Measurements from ENCODE around the gene AIFM1.
A peak's percentile ranks its signal among the peaks of the same experiment; 100 is the strongest.

The AIFM1 gene

GRCh38 chrX:130165703-130166502 is at the start of gene AIFM1:
Gene AIFM1 (minus strand): TSS chrX:130165841. CDS start chrX:130165656, 185 bp downstream.
- peak; percentile 62 to 63 (median 62) for DNase-seq (ENCODE audit: low read depth in 3 of 3, low spot score in 1 of 3)

GRCh38 chrX:130213376-130213775 is 47.7 kb upstream of the AIFM1 start:
- DNase-seq (ENCODE audit: low read depth in 3 of 3, low spot score in 1 of 3) = no peak

GRCh38 chrX:130212371-130212770 is 46.7 kb upstream of the AIFM1 start:
- DNase-seq (ENCODE audit: low read depth in 3 of 3, low spot score in 1 of 3) = no peak

GRCh38 chrX:130211415-130212186 is 46.0 kb upstream of the AIFM1 start:
- no peak for DNase-seq (ENCODE audit: low read depth in 3 of 3, low spot score in 1 of 3)

- DNase-seq (ENCODE audit: low read depth in 3 of 3, low spot score in 1 of 3) = no peak
Observed at GRCh38 chrX:130204647-130205046, 39.0 kb upstream of the AIFM1 start.

GRCh38 chrX:130197464-130197863 is 31.8 kb upstream of the AIFM1 start:
- no peak for DNase-seq (ENCODE audit: low read depth in 3 of 3, low spot score in 1 of 3)

GRCh38 chrX:130196466-130196865 is 30.8 kb upstream of the AIFM1 start:
- no peak for DNase-seq (ENCODE audit: low read depth in 3 of 3, low spot score in 1 of 3)

- DNase-seq (ENCODE audit: low read depth in 3 of 3, low spot score in 1 of 3) = no peak
Observed at GRCh38 chrX:130190801-130191200, 25.2 kb upstream of the AIFM1 start.

GRCh38 chrX:130186651-130187050 is 21.0 kb upstream of the AIFM1 start:
- no peak for DNase-seq (ENCODE audit: low read depth in 3 of 3, low spot score in 1 of 3)

GRCh38 chrX:130184857-130185256 is 19.2 kb upstream of the AIFM1 start:
- DNase-seq (ENCODE audit: low read depth in 3 of 3, low spot score in 1 of 3) = no peak

- no peak for DNase-seq (ENCODE audit: low read depth in 3 of 3, low spot score in 1 of 3)
Observed at GRCh38 chrX:130184168-130184567, 18.5 kb upstream of the AIFM1 start.

GRCh38 chrX:130179579-130180215 is 14.1 kb upstream of the AIFM1 start:
- no peak for DNase-seq (ENCODE audit: low read depth in 3 of 3, low spot score in 1 of 3)

GRCh38 chrX:130179170-130179569 is 13.5 kb upstream of the AIFM1 start:
- DNase-seq (ENCODE audit: low read depth in 3 of 3, low spot score in 1 of 3) = no peak

GRCh38 chrX:130176942-130177341 is 11.3 kb upstream of the AIFM1 start:
- DNase-seq (ENCODE audit: low read depth in 3 of 3, low spot score in 1 of 3) = no peak

GRCh38 chrX:130176354-130176776 is 10.7 kb upstream of the AIFM1 start:
- DNase-seq (ENCODE audit: low read depth in 3 of 3, low spot score in 1 of 3) = no peak

GRCh38 chrX:130174937-130175336 is 9.3 kb upstream of the AIFM1 start:
- DNase-seq (ENCODE audit: low read depth in 3 of 3, low spot score in 1 of 3) = no peak

GRCh38 chrX:130174045-130174704 is 8.5 kb upstream of the AIFM1 start:
- no peak for DNase-seq (ENCODE audit: low read depth in 3 of 3, low spot score in 1 of 3)

- no peak for DNase-seq (ENCODE audit: low read depth in 3 of 3, low spot score in 1 of 3)
Observed at GRCh38 chrX:130173190-130173895, 7.7 kb upstream of the AIFM1 start.

- DNase-seq (ENCODE audit: low read depth in 3 of 3, low spot score in 1 of 3) = no peak
Observed at GRCh38 chrX:130172127-130172845, 6.6 kb upstream of the AIFM1 start.
